Esophagus muscularis mucosa (tissue), 4 donors: ENCODE data around the gene TMEM131L.
"Not testable (repeated sequence)": the region's sequence is repeated elsewhere in the genome, so short reads cannot be mapped to it uniquely, and the experiment has no call there.

Experiments
- CTCF ChIP-seq, 3 experiments: fragments of 200-600 bp in 2 of 3; fragments of 450-650 bp in 1 of 3; sonication (generic) in 2 of 3; IDR thresholded peaks; one replicate each; pipeline ENCODE4 v1.5.1; 2017 to 2019; ENCODE audit warnings: antibody characterized with exemption in 3 of 3, mild to moderate bottlenecking in 2 of 3, moderate library complexity in 1 of 3
- EP300 ChIP-seq: sonication (generic); formaldehyde crosslinking; IDR thresholded peaks from one replicate; pipeline ENCODE4 v1.6.1; 2017; ENCODE audit warnings: antibody characterized with exemption
- POLR2AphosphoS5 ChIP-seq, 2 donors: sonication (generic); formaldehyde crosslinking; IDR thresholded peaks; one replicate each; pipeline ENCODE4 v1.6.1; 2017; ENCODE audit warnings: antibody characterized with exemption in 2 of 2

- TF ChIP-seq CTCF (IDR thresholded peaks at IDR 0.05); EP300; POLR2AphosphoS5 (IDR thresholded peaks at IDR 0.05): not testable (repeated sequence)
These were observed 15.0 kb upstream of the TMEM131L start for GRCh38 chr4:153451145-153451544.
